SK-N-SH treated with all-trans-retinoic acid at 6 μM for 48 hours (cell line): Measurements from ENCODE around the gene SCAF1.

Experiments
- ATAC-seq: fragments of 200-7000 bp; cut with Tn5 transposase; 3 replicates; pipeline ENCODE4 v1.9.1; 2020; ENCODE audit warnings: mild to moderate bottlenecking, moderate library complexity
- BACH2 ChIP-seq: fragments of 250-450 bp; sonication (Bioruptor Pico); IDR thresholded peaks from 2 replicates; pipeline ENCODE4 v1.9.0; 2021; ENCODE audit warnings: mild to moderate bottlenecking, borderline replicate concordance
- CREB5 ChIP-seq: fragments of 250-450 bp; sonication (Bioruptor Pico); IDR thresholded peaks from 2 replicates; pipeline ENCODE4 v1.5.1; 2020; ENCODE audit warnings: low read depth, mild to moderate bottlenecking, moderate library complexity
- CSDC2 ChIP-seq: fragments of 250-450 bp; sonication (Bioruptor Pico); IDR thresholded peaks from 2 replicates; pipeline ENCODE4 v1.5.0; 2020; ENCODE audit warnings: mild to moderate bottlenecking, moderate library complexity
- CSRNP3 ChIP-seq: fragments of 250-450 bp; sonication (Bioruptor Pico); IDR thresholded peaks from 2 replicates; pipeline ENCODE4 v1.5.1; 2021; ENCODE audit warnings: mild to moderate bottlenecking, moderate library complexity
- ESRRG ChIP-seq: fragments of 250-450 bp; sonication (Bioruptor Pico); IDR thresholded peaks from 2 replicates; pipeline ENCODE4 v1.6.1; 2021; ENCODE audit warnings: mild to moderate bottlenecking
- GLIS3 ChIP-seq: fragments of 250-450 bp; sonication (Bioruptor Pico); IDR thresholded peaks from 2 replicates; pipeline ENCODE4 v1.5.0; 2020; ENCODE audit warnings: mild to moderate bottlenecking, moderate library complexity
- ISL1 ChIP-seq: fragments of 250-450 bp; sonication (Bioruptor Pico); IDR thresholded peaks from 2 replicates; pipeline ENCODE4 v2.1.2; 2022; ENCODE audit warnings: mild to moderate bottlenecking, moderate library complexity
- PATZ1 ChIP-seq: fragments of 250-450 bp; sonication (Bioruptor Pico); IDR thresholded peaks from 2 replicates; pipeline ENCODE4 v1.8.0; 2020; ENCODE audit warnings: mild to moderate bottlenecking, moderate library complexity, borderline replicate concordance
- POU6F1 ChIP-seq: fragments of 250-450 bp; sonication (Bioruptor Pico); IDR thresholded peaks from 2 replicates; pipeline ENCODE4 v1.8.0; 2021; ENCODE audit warnings: low read depth, mild to moderate bottlenecking, moderate library complexity, borderline replicate concordance
- PPARA ChIP-seq: fragments of 250-450 bp; sonication (Bioruptor Pico); IDR thresholded peaks from 2 replicates; pipeline ENCODE4 v1.5.0; 2020; ENCODE audit warnings: mild to moderate bottlenecking, borderline replicate concordance
- SNAI2 ChIP-seq: fragments of 250-450 bp; sonication (Bioruptor Pico); IDR thresholded peaks from 2 replicates; pipeline ENCODE4 v1.5.0; 2020; ENCODE audit warnings: mild to moderate bottlenecking, moderate library complexity
- TCF4 ChIP-seq: fragments of 250-450 bp; sonication (Bioruptor Pico); IDR thresholded peaks from 2 replicates; pipeline ENCODE4 v1.8.0; 2021; ENCODE audit warnings: mild to moderate bottlenecking, moderate library complexity, borderline replicate concordance
- TOX ChIP-seq: fragments of 250-450 bp; sonication (Bioruptor Pico); IDR thresholded peaks from 2 replicates; pipeline ENCODE4 v1.8.0; 2021; ENCODE audit warnings: mild to moderate bottlenecking, moderate library complexity, borderline replicate concordance
- TSHZ2 ChIP-seq: fragments of 250-450 bp; sonication (Bioruptor Pico); IDR thresholded peaks from 2 replicates; pipeline ENCODE4 v1.5.0; 2020; ENCODE audit warnings: mild to moderate bottlenecking, moderate library complexity
- ZC3H10 ChIP-seq: fragments of 250-450 bp; sonication (Bioruptor Pico); IDR thresholded peaks from 2 replicates; pipeline ENCODE4 v1.5.1; 2021; ENCODE audit warnings: mild to moderate bottlenecking, moderate library complexity
- ZFP30 ChIP-seq: fragments of 450-650 bp; formaldehyde crosslinking; IDR thresholded peaks from 2 replicates; pipeline ENCODE4 v1.5.0; 2022; ENCODE audit warnings: mild to moderate bottlenecking, moderate library complexity
- ZNF565 ChIP-seq: fragments of 450-650 bp; formaldehyde crosslinking; conservative IDR thresholded peaks from 2 replicates; pipeline ENCODE4 v1.5.0; 2020; ENCODE audit warnings: low read depth, mild to moderate bottlenecking, moderate library complexity
- ZNF70 ChIP-seq: fragments of 450-650 bp; formaldehyde crosslinking; IDR thresholded peaks from 2 replicates; pipeline ENCODE4 v1.5.0; 2020; ENCODE audit warnings: mild to moderate bottlenecking, moderate library complexity
- ZNF8 ChIP-seq: fragments of 450-650 bp; formaldehyde crosslinking; IDR thresholded peaks from 2 replicates; pipeline ENCODE4 v1.5.0; 2020; ENCODE audit warnings: mild to moderate bottlenecking, moderate library complexity

SCAF1 gene

GRCh38 chr19:49699364-49699763 lies 57.4 kb downstream of the SCAF1 start:
- ATAC-seq, result no peak

GRCh38 chr19:49700563-49700962 lies 58.6 kb downstream of the SCAF1 start:
- no peak; the same call in 1 of the 3 replicates for ATAC-seq

More at GRCh38 chr19:49699364-49699763, 57.4 kb downstream of the SCAF1 start:
- TF ChIP-seq ISL1 (CRISPR knock-in tag), result no peak
- TF ChIP-seq CREB5, result no peak
- TF ChIP-seq ZNF565 (CRISPR knock-in tag), result no peak
- no peak for TF ChIP-seq SNAI2 (CRISPR knock-in tag)
- TF ChIP-seq CSDC2 (CRISPR knock-in tag), result no peak
- no peak for TF ChIP-seq CSRNP3 (CRISPR knock-in tag)
- no peak for TF ChIP-seq TOX (CRISPR knock-in tag)
- TF ChIP-seq PPARA (CRISPR knock-in tag), result no peak
- no peak for TF ChIP-seq BACH2 (CRISPR knock-in tag)
- no peak for TF ChIP-seq ZC3H10 (CRISPR knock-in tag)
- TF ChIP-seq GLIS3 (CRISPR knock-in tag), result no peak
- TF ChIP-seq ZNF8, result no peak

GRCh38 chr19:49701271-49701786 lies 59.3 kb downstream of the SCAF1 start:
- no peak for ATAC-seq
- TF ChIP-seq ZC3H10 (CRISPR knock-in tag) (no peak), CSRNP3 (CRISPR knock-in tag) (no peak), ZFP30 (CRISPR knock-in tag) (no peak), CREB5 (no peak), TOX (CRISPR knock-in tag) (no peak), POU6F1 (CRISPR knock-in tag) (no peak), ZNF70 (CRISPR knock-in tag) (no peak), TCF4 (CRISPR knock-in tag) (no peak), ESRRG (CRISPR knock-in tag) (no peak), CSDC2 (CRISPR knock-in tag) (no peak), GLIS3 (CRISPR knock-in tag) (no peak), ZNF565 (CRISPR knock-in tag) (no peak), ISL1 (CRISPR knock-in tag) (no peak), SNAI2 (CRISPR knock-in tag) (no peak)

More at GRCh38 chr19:49700563-49700962, 58.6 kb downstream of the SCAF1 start:
- no peak for TF ChIP-seq PATZ1 (CRISPR knock-in tag)
- no peak for TF ChIP-seq ESRRG (CRISPR knock-in tag)
- no peak for TF ChIP-seq TSHZ2
- TF ChIP-seq, all 23 proteins: peak for 0
